HEK293 (cell line): Measurements from ENCODE around the gene TMEM9B.

Experiments
- CTCF ChIA-PET: fragments of 350-600 bp; formaldehyde crosslinking; extraction: SDS; loops from one replicate; lab custom pipeline; 2021; ENCODE audit warnings: antibody characterized with exemption; lab: Yijun Ruan, JAX
- POLR2A ChIA-PET: fragments of 300-600 bp; formaldehyde crosslinking; extraction: SDS; loops from one replicate; lab custom pipeline; 2020; ENCODE audit warnings: antibody characterized with exemption, inconsistent platforms; lab: Yijun Ruan, JAX
- H3K27ac ChIP-seq: fragments of 200-500 bp; sonication (Bioruptor generic); 2 replicates; pipeline ENCODE4 v1.5.1; 2014; ENCODE audit warnings: low read depth, low read length, control low read depth, inconsistent platforms; ENCODE audit errors: extremely low read depth
- H3K36me3 ChIP-seq, 2 experiments: fragments of 200-500 bp in 1 of 2; sonication (Bioruptor generic) in 1 of 2; 1 replicate in 1 of 2; 2 replicates in 1 of 2; pipeline ENCODE4 v1.5.1; 2014 to 2017; ENCODE audit warnings: inconsistent platforms in 2 of 2, low read length in 2 of 2; ENCODE audit not compliant: control insufficient read depth in 2 of 2, insufficient read depth in 1 of 2
- H3K4me1 ChIP-seq: fragments of 200-500 bp; sonication (Bioruptor generic); 2 replicates; pipeline ENCODE4 v1.5.1; 2014; ENCODE audit warnings: mild to moderate bottlenecking, low read length, inconsistent platforms; ENCODE audit not compliant: control insufficient read depth, insufficient read depth
- H3K4me3 ChIP-seq: 2 replicates; pipeline ENCODE4 v1.5.1; 2011; ENCODE audit warnings: low read depth, mild to moderate bottlenecking, control low read depth, low read length, moderate library complexity
- H3K9me3 ChIP-seq: fragments of 200-500 bp; sonication (Bioruptor generic); 2 replicates; pipeline ENCODE4 v1.5.1; 2014; ENCODE audit warnings: low read depth, low read length, inconsistent platforms; ENCODE audit not compliant: control insufficient read depth, insufficient read depth
- RBAK ChIP-seq: fragments of 450-650 bp; formaldehyde crosslinking; IDR thresholded peaks from 2 replicates; pipeline ENCODE4 v1.5.1; 2016; ENCODE audit warnings: missing biosample characterization, missing genetic modification characterization
- REST ChIP-seq: fragments of 450-650 bp; formaldehyde crosslinking; IDR thresholded peaks from 2 replicates; pipeline ENCODE4 v1.5.1; 2016; ENCODE audit warnings: missing biosample characterization, missing genetic modification characterization
- ZBTB20 ChIP-seq: fragments of 450-650 bp; formaldehyde crosslinking; IDR thresholded peaks from 2 replicates; pipeline ENCODE4 v1.5.1; 2016; ENCODE audit warnings: missing biosample characterization, missing genetic modification characterization
- ZBTB48 ChIP-seq: fragments of 450-650 bp; formaldehyde crosslinking; IDR thresholded peaks from 2 replicates; pipeline ENCODE4 v1.5.1; 2016; ENCODE audit warnings: missing biosample characterization, missing genetic modification characterization
- ZBTB8A ChIP-seq: fragments of 450-650 bp; formaldehyde crosslinking; IDR thresholded peaks from 2 replicates; pipeline ENCODE4 v1.5.1; 2016; ENCODE audit warnings: missing biosample characterization, missing genetic modification characterization
- ZEB2 ChIP-seq: fragments of 450-650 bp; formaldehyde crosslinking; IDR thresholded peaks from 2 replicates; pipeline ENCODE4 v1.5.1; 2016; ENCODE audit warnings: missing biosample characterization, missing genetic modification characterization
- ZNF140 ChIP-seq: fragments of 450-650 bp; formaldehyde crosslinking; IDR thresholded peaks from 2 replicates; pipeline ENCODE4 v1.5.1; 2016; ENCODE audit warnings: missing biosample characterization, missing genetic modification characterization
- ZNF223 ChIP-seq: fragments of 450-650 bp; formaldehyde crosslinking; IDR thresholded peaks from 2 replicates; pipeline ENCODE4 v1.5.1; 2016; ENCODE audit warnings: missing biosample characterization, missing genetic modification characterization
- ZNF335 ChIP-seq: fragments of 450-650 bp; formaldehyde crosslinking; conservative IDR thresholded peaks from 2 replicates; pipeline ENCODE4 v1.5.1; 2016; ENCODE audit warnings: missing biosample characterization, missing genetic modification characterization
- ZNF394 ChIP-seq: fragments of 450-650 bp; formaldehyde crosslinking; IDR thresholded peaks from 2 replicates; pipeline ENCODE4 v1.5.1; 2016; ENCODE audit warnings: missing biosample characterization, missing genetic modification characterization, mild to moderate bottlenecking, moderate library complexity, borderline replicate concordance
- ZNF398 ChIP-seq: fragments of 450-650 bp; formaldehyde crosslinking; IDR thresholded peaks from 2 replicates; pipeline ENCODE4 v1.5.1; 2017; ENCODE audit warnings: missing biosample characterization, missing genetic modification characterization
- ZNF426 ChIP-seq: fragments of 450-650 bp; formaldehyde crosslinking; IDR thresholded peaks from 2 replicates; pipeline ENCODE4 v1.5.1; 2017; ENCODE audit warnings: missing biosample characterization, missing genetic modification characterization, mild to moderate bottlenecking, inconsistent platforms, moderate library complexity
- ZNF449 ChIP-seq: fragments of 450-650 bp; formaldehyde crosslinking; IDR thresholded peaks from 2 replicates; pipeline ENCODE4 v1.5.1; 2017; ENCODE audit warnings: missing biosample characterization, mild to moderate bottlenecking, missing genetic modification characterization, moderate library complexity
- ZNF473 ChIP-seq: fragments of 450-650 bp; formaldehyde crosslinking; IDR thresholded peaks from 2 replicates; pipeline ENCODE4 v1.5.1; 2017; ENCODE audit warnings: missing biosample characterization, missing genetic modification characterization
- ZNF510 ChIP-seq: fragments of 450-650 bp; formaldehyde crosslinking; IDR thresholded peaks from 2 replicates; pipeline ENCODE4 v1.5.1; 2018; ENCODE audit warnings: mild to moderate bottlenecking, missing genetic modification characterization, missing biosample characterization; ENCODE audit not compliant: insufficient replicate concordance
- ZNF518A ChIP-seq: fragments of 450-650 bp; formaldehyde crosslinking; conservative IDR thresholded peaks from 2 replicates; pipeline ENCODE4 v1.5.1; 2016; ENCODE audit warnings: low read depth, missing biosample characterization, missing genetic modification characterization
- ZNF529 ChIP-seq: fragments of 450-650 bp; formaldehyde crosslinking; IDR thresholded peaks from 2 replicates; pipeline ENCODE4 v1.5.1; 2017; ENCODE audit warnings: missing genetic modification characterization, missing biosample characterization; ENCODE audit not compliant: insufficient replicate concordance
- ZNF555 ChIP-seq: fragments of 450-650 bp; formaldehyde crosslinking; conservative IDR thresholded peaks from 2 replicates; pipeline ENCODE4 v1.5.1; 2017; ENCODE audit warnings: missing biosample characterization, mild to moderate bottlenecking, missing genetic modification characterization, inconsistent platforms
- ZNF558 ChIP-seq: fragments of 450-650 bp; formaldehyde crosslinking; IDR thresholded peaks from 2 replicates; pipeline ENCODE4 v1.5.1; 2016; ENCODE audit warnings: missing biosample characterization, missing genetic modification characterization
- ZNF623 ChIP-seq: fragments of 450-650 bp; formaldehyde crosslinking; IDR thresholded peaks from 2 replicates; pipeline ENCODE4 v1.5.1; 2016; ENCODE audit warnings: missing biosample characterization, missing genetic modification characterization
- ZNF654 ChIP-seq: fragments of 450-650 bp; formaldehyde crosslinking; IDR thresholded peaks from 2 replicates; pipeline ENCODE4 v1.5.1; 2016; ENCODE audit warnings: low read depth, missing biosample characterization, missing genetic modification characterization
- ZNF664 ChIP-seq: fragments of 450-650 bp; formaldehyde crosslinking; IDR thresholded peaks from 2 replicates; pipeline ENCODE4 v1.5.1; 2016; ENCODE audit warnings: missing biosample characterization, missing genetic modification characterization
- ZNF777 ChIP-seq: fragments of 450-650 bp; formaldehyde crosslinking; IDR thresholded peaks from 2 replicates; pipeline ENCODE4 v1.5.1; 2017; ENCODE audit warnings: missing biosample characterization, missing genetic modification characterization, borderline replicate concordance

Gene TMEM9B

GRCh38 chr11:8979365-8979764, 15.1 kb upstream of the TMEM9B start (continued):
- peak; percentile 77 for TF ChIP-seq ZNF518A (tag by site-specific recombination)
- peak; percentile 52; the same call in 1 of the 2 replicates for TF ChIP-seq REST (tag by site-specific recombination)
- peak; percentile 73 for TF ChIP-seq ZNF426
- TF ChIP-seq ZNF558 (tag by site-specific recombination), result peak; percentile 52; the same call in 1 of the 2 replicates
- TF ChIP-seq ZBTB8A, result peak; percentile 43
- peak; percentile 65 for TF ChIP-seq ZNF623 (tag by site-specific recombination)
- TF ChIP-seq ZNF510 (tag by site-specific recombination), result peak; percentile 23
- peak; percentile 29; the same call in 1 of the 2 replicates for TF ChIP-seq ZNF664 (tag by site-specific recombination)
- peak; percentile 91 for TF ChIP-seq ZNF394 (tag by site-specific recombination)
- TF ChIP-seq ZNF555 (tag by site-specific recombination), result peak; percentile 57
- TF ChIP-seq ZNF654 (tag by site-specific recombination), result peak; percentile 27

- ChIA-PET CTCF (no interaction called here), POLR2A (no interaction called here)
- no peaks in the 10 kb centered on the region for H3K36me3 ChIP-seq
Observed at GRCh38 chr11:8973121-8973520, 8.9 kb upstream of the TMEM9B start.

GRCh38 chr11:8971924-8972316, 7.7 kb upstream of the TMEM9B start:
- H3K4me1 ChIP-seq, result no peaks in the 10 kb centered on the region
- no peaks in the 10 kb centered on the region for H3K36me3 ChIP-seq
- CTCF ChIA-PET, result interaction anchor here (0.7 kb wide), 1 partner anchor 16 kb away, joined by 3 read pairs; no protein-coding TSS in a partner anchor
- H3K4me3 ChIP-seq, result no peak overlapping the region
- no peak overlapping the region for H3K27ac ChIP-seq
- H3K9me3 ChIP-seq, result no peaks in the 10 kb centered on the region
- POLR2A ChIA-PET, result no interaction called here
- no peak for TF ChIP-seq ZNF777 (tag by site-specific recombination)
- no peak for TF ChIP-seq ZNF473 (tag by site-specific recombination)
- no peak for TF ChIP-seq ZEB2 (tag by site-specific recombination)
- TF ChIP-seq ZBTB48, result no peak
- TF ChIP-seq ZBTB20 (tag by site-specific recombination), result no peak
- no peak for TF ChIP-seq ZNF335
- TF ChIP-seq ZNF449 (tag by site-specific recombination), result no peak
- no peak for TF ChIP-seq ZNF223
- no peak for TF ChIP-seq ZNF398 (tag by site-specific recombination)
- TF ChIP-seq RBAK (tag by site-specific recombination), result no peak
- no peak for TF ChIP-seq ZNF529 (tag by site-specific recombination)

More at GRCh38 chr11:8973121-8973520, 8.9 kb upstream of the TMEM9B start:
- no peaks in the 10 kb centered on the region for H3K4me1 ChIP-seq
- H3K4me3 ChIP-seq, result no peak overlapping the region
- no peak for TF ChIP-seq ZNF140 (tag by site-specific recombination)
- no peaks in the 10 kb centered on the region for H3K9me3 ChIP-seq
- no peak overlapping the region for H3K27ac ChIP-seq
